ENCODE data around the gene EGLN3. TPM values are rescaled to one million over a fixed set of nuclear protein-coding genes. Genes with fewer than 3 reads are reported as not detected.

The EGLN3 gene
- total and polyA plus RNA-seq, 9 donors: 1.7 to 5.1 (median 2.4) TPM

DNA sequence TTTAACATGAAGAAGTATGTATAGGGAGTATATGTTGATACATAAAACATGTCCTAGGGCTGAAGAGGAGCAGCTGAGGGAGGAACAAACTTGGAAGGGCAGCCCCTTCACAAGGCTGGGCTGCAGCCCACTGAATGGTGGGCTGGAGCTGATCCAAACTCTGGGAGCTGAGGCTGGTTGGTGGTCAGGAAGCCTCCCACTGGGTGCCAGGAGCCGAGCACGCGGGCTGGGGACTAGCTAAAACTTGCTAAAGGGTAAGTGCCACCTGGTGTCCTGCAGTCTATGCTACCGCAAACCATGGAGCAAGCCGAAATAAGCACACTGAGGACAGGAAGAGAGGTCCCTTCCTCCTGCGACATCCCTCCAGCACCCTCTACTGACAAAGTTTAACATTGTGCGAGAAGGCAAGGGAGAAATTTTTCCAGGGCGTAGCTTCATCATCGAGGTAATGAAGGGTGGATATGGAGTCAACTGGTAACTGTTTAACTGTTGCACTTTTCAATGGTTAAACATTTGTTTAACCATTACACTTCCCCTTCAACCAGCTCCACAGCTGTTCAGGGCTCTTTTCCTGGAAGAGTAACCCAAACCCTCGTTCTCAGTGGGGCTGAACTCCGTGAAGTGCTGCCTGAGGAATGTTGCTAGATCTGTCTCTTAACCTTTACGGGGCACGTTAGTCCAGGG is 42.2 kb downstream of the EGLN3 start:
- Histone ChIP-seq H3K27me3 (no peaks in the 10 kb centered on the region), H3K27ac (no peak overlapping the region), H3K4me1 (ENCODE audit: insufficient read depth) (no peaks in the 10 kb centered on the region), H3K36me3 (no peaks in the 10 kb centered on the region), H3K9me3 (no peaks in the 10 kb centered on the region), H3K4me3 (no peak overlapping the region)
- DNase-seq: no peak
- intact Hi-C loops (cut with DNase I): no loop called here
- TF ChIP-seq, protein P1, sequence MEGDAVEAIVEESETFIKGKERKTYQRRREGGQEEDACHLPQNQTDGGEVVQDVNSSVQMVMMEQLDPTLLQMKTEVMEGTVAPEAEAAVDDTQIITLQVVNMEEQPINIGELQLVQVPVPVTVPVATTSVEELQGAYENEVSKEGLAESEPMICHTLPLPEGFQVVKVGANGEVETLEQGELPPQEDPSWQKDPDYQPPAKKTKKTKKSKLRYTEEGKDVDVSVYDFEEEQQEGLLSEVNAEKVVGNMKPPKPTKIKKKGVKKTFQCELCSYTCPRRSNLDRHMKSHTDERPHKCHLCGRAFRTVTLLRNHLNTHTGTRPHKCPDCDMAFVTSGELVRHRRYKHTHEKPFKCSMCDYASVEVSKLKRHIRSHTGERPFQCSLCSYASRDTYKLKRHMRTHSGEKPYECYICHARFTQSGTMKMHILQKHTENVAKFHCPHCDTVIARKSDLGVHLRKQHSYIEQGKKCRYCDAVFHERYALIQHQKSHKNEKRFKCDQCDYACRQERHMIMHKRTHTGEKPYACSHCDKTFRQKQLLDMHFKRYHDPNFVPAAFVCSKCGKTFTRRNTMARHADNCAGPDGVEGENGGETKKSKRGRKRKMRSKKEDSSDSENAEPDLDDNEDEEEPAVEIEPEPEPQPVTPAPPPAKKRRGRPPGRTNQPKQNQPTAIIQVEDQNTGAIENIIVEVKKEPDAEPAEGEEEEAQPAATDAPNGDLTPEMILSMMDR (IDR thresholded peaks at IDR 0.05): no peak
- TF ChIP-seq POLR2A (IDR thresholded peaks at IDR 0.05): no peak
- TF ChIP-seq EP300 (IDR thresholded peaks at IDR 0.05): no peak
- WGBS, 3 donors: 92 to 94% (median 92%) methylated on average over 13 of the region's 13 CpGs

DNA sequence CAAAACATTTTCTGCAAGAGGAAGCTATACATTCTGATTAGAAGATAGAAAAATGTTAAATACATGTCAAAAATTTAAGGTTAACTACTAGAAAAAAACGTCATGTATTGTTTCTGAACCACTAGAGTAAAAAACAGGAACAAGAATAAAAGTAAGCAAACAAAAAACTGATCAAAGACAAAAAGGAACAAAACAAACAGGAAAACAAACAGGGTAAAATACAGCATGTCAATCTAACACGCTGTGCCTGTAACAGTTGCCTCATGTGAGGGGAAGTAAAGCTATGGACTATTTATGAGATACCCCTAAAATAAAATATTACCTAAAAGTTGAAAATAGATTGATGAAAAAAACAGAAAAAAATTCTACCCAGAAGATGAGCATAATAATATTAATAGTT is 43.9 kb downstream of the EGLN3 start:
- Histone ChIP-seq H3K27me3 (no peaks in the 10 kb centered on the region), H3K4me1 (ENCODE audit: insufficient read depth) (no peaks in the 10 kb centered on the region), H3K9me3 (no peaks in the 10 kb centered on the region), H3K4me3 (no peak overlapping the region), H3K36me3 (no peaks in the 10 kb centered on the region), H3K27ac (no peak overlapping the region)
- no peak for DNase-seq
- intact Hi-C loops (cut with DNase I): no loop called here
- WGBS, 3 donors: 56 to 65% (median 61%) methylated on average over 2 of the region's 2 CpGs
- TF ChIP-seq EP300 (IDR thresholded peaks at IDR 0.05): no peak
- TF ChIP-seq, protein P1 (IDR thresholded peaks at IDR 0.05): no peak
- TF ChIP-seq POLR2A (IDR thresholded peaks at IDR 0.05): no peak

DNA sequence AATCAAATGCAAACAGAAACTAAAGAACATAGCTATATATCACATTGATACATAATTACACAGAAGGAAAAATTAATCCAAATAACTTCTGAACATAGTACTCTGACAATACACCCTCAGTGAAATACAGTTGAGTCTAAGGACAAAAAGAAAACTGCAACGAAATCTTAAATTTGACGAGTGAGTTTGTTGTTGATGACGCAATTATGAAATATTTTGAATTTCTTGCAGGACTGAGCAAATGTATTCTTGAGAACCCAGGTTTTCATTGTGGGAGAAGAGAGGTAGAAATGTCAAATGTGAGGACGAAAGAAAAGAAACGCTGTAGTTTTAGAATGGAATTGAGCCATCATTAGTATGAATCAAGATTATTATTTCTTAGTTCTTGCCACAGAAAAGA is 46.3 kb downstream of the EGLN3 start:
- no peak overlapping the region for H3K4me3 ChIP-seq
- no peaks in the 10 kb centered on the region for H3K9me3 ChIP-seq
- intact Hi-C loops (cut with DNase I): no loop called here
- DNase-seq: no peak
- no peaks in the 10 kb centered on the region for H3K36me3 ChIP-seq
- H3K27ac ChIP-seq: no peak overlapping the region
- no peaks in the 10 kb centered on the region for H3K27me3 ChIP-seq
- WGBS, 3 donors: 91 to 93% (median 92%) methylated on average over 5 of the region's 5 CpGs
- TF ChIP-seq, protein P1 (IDR thresholded peaks at IDR 0.05): no peak
- TF ChIP-seq POLR2A (IDR thresholded peaks at IDR 0.05) (no peak), EP300 (IDR thresholded peaks at IDR 0.05) (no peak)
- no peaks in the 10 kb centered on the region for H3K4me1 ChIP-seq (ENCODE audit: insufficient read depth)

DNA sequence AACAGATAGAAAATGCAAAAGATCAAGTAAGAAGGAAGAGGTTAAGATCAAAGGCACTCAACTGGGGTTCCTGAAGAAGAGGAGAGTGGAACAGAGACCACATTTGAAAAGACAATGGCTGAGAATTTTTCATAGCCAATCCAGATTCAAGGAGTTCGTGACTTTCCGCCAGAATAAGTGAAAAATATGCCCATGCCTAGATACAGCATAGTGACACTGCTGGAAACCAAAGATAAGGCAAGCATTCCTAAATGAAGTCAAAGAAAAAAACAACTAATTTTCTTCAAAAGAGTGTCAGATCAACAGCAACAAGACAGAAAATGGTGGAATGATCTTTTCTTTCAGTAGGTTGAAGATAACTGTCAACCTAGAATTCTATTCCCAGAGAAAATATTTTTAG is 47.5 kb downstream of the EGLN3 start:
- H3K4me1 ChIP-seq (ENCODE audit: insufficient read depth): no peaks in the 10 kb centered on the region
- no peaks in the 10 kb centered on the region for H3K9me3 ChIP-seq
- H3K27ac ChIP-seq: no peak overlapping the region
- H3K4me3 ChIP-seq: no peak overlapping the region
- TF ChIP-seq EP300 (IDR thresholded peaks at IDR 0.05): no peak
- TF ChIP-seq, protein P1 (IDR thresholded peaks at IDR 0.05): no peak
- TF ChIP-seq POLR2A (IDR thresholded peaks at IDR 0.05): no peak
- DNase-seq: no peak
- intact Hi-C loops (cut with DNase I): no loop called here
- 85 to 95% (median 89%) methylated on average over 2 of the region's 2 CpGs for WGBS, 3 donors
- no peaks in the 10 kb centered on the region for H3K36me3 ChIP-seq
- H3K27me3 ChIP-seq: no peaks in the 10 kb centered on the region
